Osteocyte (in vitro differentiated cells): ENCODE measurements around the gene NFYB. TPM values are rescaled to one million over a fixed set of nuclear protein-coding genes. Genes with fewer than 3 reads are reported as not detected.

ENCODE experiments used
- DNase-seq: peaks from one replicate; pipeline ENCODE4 v3.0.0; 2021; ENCODE audit warnings: mixed read lengths; ENCODE audit not compliant: unreplicated experiment; ENCODE audit errors: extremely low spot score
- H3K27ac Mint-ChIP-seq: one replicate; pipeline ENCODE4 v1.8.0; 2021; ENCODE audit warnings: mild to moderate bottlenecking, mixed read lengths; ENCODE audit not compliant: unreplicated experiment
- H3K27me3 Mint-ChIP-seq: one replicate; pipeline ENCODE4 v1.8.0; 2021; ENCODE audit warnings: mixed read lengths; ENCODE audit not compliant: unreplicated experiment
- H3K36me3 Mint-ChIP-seq: one replicate; pipeline ENCODE4 v1.8.0; 2021; ENCODE audit warnings: mixed read lengths; ENCODE audit not compliant: unreplicated experiment
- H3K4me1 Mint-ChIP-seq: one replicate; pipeline ENCODE4 v1.8.0; 2021; ENCODE audit warnings: mixed read lengths; ENCODE audit not compliant: unreplicated experiment
- H3K4me3 Mint-ChIP-seq: one replicate; pipeline ENCODE4 v1.8.0; 2021; ENCODE audit warnings: mild to moderate bottlenecking, moderate library complexity, mixed read lengths; ENCODE audit not compliant: unreplicated experiment
- H3K9me3 Mint-ChIP-seq: one replicate; pipeline ENCODE4 v1.8.0; 2021; ENCODE audit warnings: mixed read lengths; ENCODE audit not compliant: unreplicated experiment
- total RNA-seq: library from RNA; stranded (reverse); gene quantifications from 2 replicates; pipeline ENCODE4 v1.2.1, GENCODE V29; 2021
- TF ChIP-seq, protein P1 (sequence below): fragments of 200-600 bp; sonication (generic); IDR thresholded peaks from 2 replicates; pipeline ENCODE4 v1.5.0; 2021; ENCODE audit warnings: antibody characterized with exemption, mild to moderate bottlenecking, moderate library complexity

NFYB gene
- total RNA-seq, 1 donor from 2014 or later, result 25.2 TPM

- Mint-ChIP-seq H3K27me3 (peaks cover 5% of the 10 kb centered on the region), H3K4me3 (no peak overlapping the region), H3K4me1 (no peaks in the 10 kb centered on the region), H3K36me3 (no peaks in the 10 kb centered on the region), H3K27ac (no peak overlapping the region), H3K9me3 (no peaks in the 10 kb centered on the region)
- no peak for DNase-seq
- TF ChIP-seq, protein P1, sequence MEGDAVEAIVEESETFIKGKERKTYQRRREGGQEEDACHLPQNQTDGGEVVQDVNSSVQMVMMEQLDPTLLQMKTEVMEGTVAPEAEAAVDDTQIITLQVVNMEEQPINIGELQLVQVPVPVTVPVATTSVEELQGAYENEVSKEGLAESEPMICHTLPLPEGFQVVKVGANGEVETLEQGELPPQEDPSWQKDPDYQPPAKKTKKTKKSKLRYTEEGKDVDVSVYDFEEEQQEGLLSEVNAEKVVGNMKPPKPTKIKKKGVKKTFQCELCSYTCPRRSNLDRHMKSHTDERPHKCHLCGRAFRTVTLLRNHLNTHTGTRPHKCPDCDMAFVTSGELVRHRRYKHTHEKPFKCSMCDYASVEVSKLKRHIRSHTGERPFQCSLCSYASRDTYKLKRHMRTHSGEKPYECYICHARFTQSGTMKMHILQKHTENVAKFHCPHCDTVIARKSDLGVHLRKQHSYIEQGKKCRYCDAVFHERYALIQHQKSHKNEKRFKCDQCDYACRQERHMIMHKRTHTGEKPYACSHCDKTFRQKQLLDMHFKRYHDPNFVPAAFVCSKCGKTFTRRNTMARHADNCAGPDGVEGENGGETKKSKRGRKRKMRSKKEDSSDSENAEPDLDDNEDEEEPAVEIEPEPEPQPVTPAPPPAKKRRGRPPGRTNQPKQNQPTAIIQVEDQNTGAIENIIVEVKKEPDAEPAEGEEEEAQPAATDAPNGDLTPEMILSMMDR, result no peak
Observed at GRCh38 chr12:104155711-104156555, 17.9 kb upstream of the NFYB start.

GRCh38 chr12:104154806-104155205 lies 16.8 kb upstream of the NFYB start:
- Mint-ChIP-seq H3K27ac (no peak overlapping the region), H3K9me3 (no peaks in the 10 kb centered on the region), H3K4me1 (no peaks in the 10 kb centered on the region), H3K4me3 (no peak overlapping the region), H3K36me3 (no peaks in the 10 kb centered on the region), H3K27me3 (peaks cover 5% of the 10 kb centered on the region)
- TF ChIP-seq, protein P1, result no peak
- no peak for DNase-seq

DNA sequence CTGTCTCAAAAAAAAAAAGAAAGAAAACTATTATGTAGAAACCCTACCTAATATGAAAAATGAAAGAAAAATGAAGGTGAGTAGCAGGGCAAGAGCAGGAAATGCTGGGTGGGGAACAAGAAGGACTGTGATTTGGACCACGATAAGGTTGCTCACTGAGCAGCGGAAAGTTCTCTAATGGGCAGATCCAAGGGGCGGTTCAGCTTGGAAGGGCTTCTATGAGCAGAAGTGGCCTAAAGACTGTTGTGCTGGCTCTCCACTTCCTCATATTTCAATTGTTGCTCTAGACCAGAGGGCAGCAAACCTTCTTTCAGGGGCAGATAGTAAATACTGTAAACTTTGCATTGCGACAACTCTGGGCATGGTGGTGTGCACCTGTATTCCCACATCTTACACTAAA lies 16.3 kb upstream of the NFYB start:
- H3K27ac Mint-ChIP-seq, result no peak overlapping the region
- H3K36me3 Mint-ChIP-seq, result no peaks in the 10 kb centered on the region
- H3K4me1 Mint-ChIP-seq, result no peaks in the 10 kb centered on the region
- DNase-seq, result no peak
- no peaks in the 10 kb centered on the region for H3K9me3 Mint-ChIP-seq
- H3K4me3 Mint-ChIP-seq, result no peak overlapping the region
- TF ChIP-seq, protein P1, result no peak
- H3K27me3 Mint-ChIP-seq, result peaks cover 10% of the 10 kb centered on the region

DNA sequence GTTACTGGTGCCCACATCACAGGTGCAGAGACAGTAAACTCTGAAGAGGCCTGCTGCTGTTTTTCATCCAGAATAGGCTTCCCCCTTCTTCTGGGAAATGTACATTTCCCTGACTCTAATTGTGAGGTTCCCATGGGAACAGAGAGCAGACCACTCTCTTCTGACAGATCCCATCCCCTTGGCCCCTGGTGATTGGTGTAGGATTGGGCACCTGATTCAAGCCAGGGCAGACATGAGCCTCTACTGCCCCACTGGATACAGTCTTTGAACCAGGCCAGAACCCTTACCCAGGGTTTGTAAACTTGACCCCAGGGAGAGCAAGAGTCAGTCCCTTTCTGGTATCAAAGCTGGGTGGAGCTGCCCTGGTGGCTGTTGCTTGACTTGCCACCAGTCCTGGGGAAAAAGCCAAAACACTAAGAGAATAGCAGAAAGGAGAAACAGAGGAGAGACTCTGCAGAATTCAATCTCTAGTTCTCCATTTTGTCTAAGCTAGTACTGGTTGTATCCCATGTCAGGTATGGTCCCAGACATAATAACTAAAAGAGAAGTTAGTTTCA lies 14.8 kb upstream of the NFYB start:
- peaks cover 15% of the 10 kb centered on the region for H3K27me3 Mint-ChIP-seq
- no peak overlapping the region for H3K27ac Mint-ChIP-seq
- no peaks in the 10 kb centered on the region for H3K9me3 Mint-ChIP-seq
- no peaks in the 10 kb centered on the region for H3K4me1 Mint-ChIP-seq
- no peaks in the 10 kb centered on the region for H3K36me3 Mint-ChIP-seq
- H3K4me3 Mint-ChIP-seq, result no peak overlapping the region
- TF ChIP-seq, protein P1, result no peak
- DNase-seq, result no peak

GRCh38 chr12:104150416-104150815 lies 12.4 kb upstream of the NFYB start:
- no peaks in the 10 kb centered on the region for H3K36me3 Mint-ChIP-seq
- peaks cover 18% of the 10 kb centered on the region for H3K27me3 Mint-ChIP-seq
- H3K4me3 Mint-ChIP-seq, result no peak overlapping the region
- no peak for DNase-seq
- H3K27ac Mint-ChIP-seq, result no peak overlapping the region
- no peaks in the 10 kb centered on the region for H3K4me1 Mint-ChIP-seq
- no peaks in the 10 kb centered on the region for H3K9me3 Mint-ChIP-seq
- TF ChIP-seq, protein P1, result no peak
